GM23338 (cell line): Measurements from ENCODE around the gene STK24. TPM values are rescaled to one million over a fixed set of nuclear protein-coding genes. Genes with fewer than 3 reads are reported as not detected.

ENCODE experiments used
- ATAC-seq: fragments of 200-7000 bp; cut with Tn5 transposase; 3 replicates; pipeline ENCODE4 v1.9.1; 2020
- DNase-seq: peaks from one replicate; pipeline ENCODE4 v3.0.0-alpha.2; 2015; ENCODE audit warnings: low spot score
- H2AFZ ChIP-seq: fragments of 200-600 bp; sonication (generic); 2 replicates; pipeline ENCODE4 v1.8.0; 2016; ENCODE audit warnings: antibody characterized with exemption, mild to moderate bottlenecking, moderate library complexity
- H3F3A ChIP-seq: fragments of 200-600 bp; sonication (generic); replicated peaks from 2 replicates; pipeline ENCODE4 v1.8.0; 2017; ENCODE audit warnings: antibody characterized with exemption, mixed run types, low read depth
- H3K27ac ChIP-seq: fragments of 200-600 bp; sonication (generic); 2 replicates; pipeline ENCODE4 v1.6.1; 2016; ENCODE audit warnings: low read depth
- H3K27me3 ChIP-seq: fragments of 200-600 bp; sonication (generic); 2 replicates; pipeline ENCODE4 v1.8.0; 2016; ENCODE audit warnings: mild to moderate bottlenecking, mixed run types, moderate library complexity; ENCODE audit not compliant: insufficient read depth
- H3K36me3 ChIP-seq: fragments of 200-600 bp; sonication (generic); 2 replicates; pipeline ENCODE4 v1.8.0; 2016; ENCODE audit warnings: mild to moderate bottlenecking; ENCODE audit not compliant: insufficient read depth
- H3K4me1 ChIP-seq: fragments of 200-600 bp; sonication (generic); 2 replicates; pipeline ENCODE4 v1.8.0; 2016; ENCODE audit warnings: mild to moderate bottlenecking, moderate library complexity; ENCODE audit not compliant: insufficient read depth
- H3K4me2 ChIP-seq: fragments of 200-600 bp; sonication (generic); 2 replicates; pipeline ENCODE4 v1.7.1; 2017; ENCODE audit warnings: mixed run types
- H3K4me3 ChIP-seq: fragments of 200-600 bp; sonication (generic); 2 replicates; pipeline ENCODE4 v1.6.1; 2016; ENCODE audit warnings: mixed run types
- H3K79me2 ChIP-seq: fragments of 200-600 bp; sonication (generic); replicated peaks from 2 replicates; pipeline ENCODE4 v1.8.0; 2017; ENCODE audit warnings: mild to moderate bottlenecking; ENCODE audit not compliant: insufficient read depth
- H3K9me2 ChIP-seq: fragments of 200-600 bp; sonication (generic); 2 replicates; pipeline ENCODE4 v1.8.0; 2017; ENCODE audit not compliant: insufficient read depth
- H4K20me1 ChIP-seq: fragments of 200-600 bp; sonication (generic); replicated peaks from 2 replicates; pipeline ENCODE4 v1.8.0; 2017; ENCODE audit warnings: mild to moderate bottlenecking; ENCODE audit not compliant: insufficient read depth
- H3K27ac Mint-ChIP-seq: 2 replicates; pipeline ENCODE4 v1.8.0; 2020; ENCODE audit warnings: inconsistent platforms, mild to moderate bottlenecking, moderate library complexity, mixed read lengths
- H3K27me3 Mint-ChIP-seq: 3 replicates; pipeline ENCODE4 v1.8.0; 2022; ENCODE audit warnings: low read depth, mild to moderate bottlenecking, moderate library complexity, mixed read lengths, inconsistent platforms; ENCODE audit not compliant: insufficient read depth, poor library complexity
- H3K36me3 Mint-ChIP-seq: 3 replicates; pipeline ENCODE4 v1.8.0; 2021; ENCODE audit warnings: low read depth, mild to moderate bottlenecking, inconsistent platforms, moderate library complexity, mixed read lengths
- H3K4me1 Mint-ChIP-seq: 3 replicates; pipeline ENCODE4 v1.8.0; 2020; ENCODE audit warnings: mild to moderate bottlenecking, inconsistent platforms, mixed read lengths
- H3K4me3 Mint-ChIP-seq: 3 replicates; pipeline ENCODE4 v1.8.0; 2021; ENCODE audit warnings: moderate library complexity, mild to moderate bottlenecking, inconsistent platforms, mixed read lengths
- H3K9me3 Mint-ChIP-seq: 3 replicates; pipeline ENCODE4 v1.8.0; 2020; ENCODE audit warnings: moderate library complexity, mild to moderate bottlenecking, inconsistent platforms, mixed read lengths
- CREB1 ChIP-seq: fragments of 250-450 bp; sonication (Bioruptor Pico); IDR thresholded peaks from 2 replicates; pipeline ENCODE4 v1.5.0; 2020; ENCODE audit warnings: low read depth, mild to moderate bottlenecking, moderate library complexity
- CTCF ChIP-seq, 2 experiments: fragments of 200-600 bp in 1 of 2; sonication (generic) in 1 of 2; conservative IDR thresholded peaks; 2 replicates each; pipeline versions ENCODE4 v1.5.1 to v1.6.1; 2016 to 2017; ENCODE audit warnings: antibody characterized with exemption in 2 of 2, low read depth in 2 of 2, mild to moderate bottlenecking in 2 of 2, moderate library complexity in 1 of 2
- EZH2 ChIP-seq: fragments of 200-600 bp; sonication (generic); IDR thresholded peaks from one replicate; pipeline ENCODE4 v1.8.0; 2017; ENCODE audit warnings: antibody characterized with exemption, mild to moderate bottlenecking, low read depth; ENCODE audit not compliant: unreplicated experiment
- EZH2phosphoT487 ChIP-seq: fragments of 200-600 bp; sonication (generic); IDR thresholded peaks from one replicate; pipeline ENCODE4 v1.8.1; 2018; ENCODE audit warnings: antibody characterized with exemption; ENCODE audit not compliant: unreplicated experiment
- JUNB ChIP-seq: IDR thresholded peaks from one replicate; pipeline ENCODE4 v1.6.1; 2016; ENCODE audit warnings: antibody characterized with exemption; ENCODE audit not compliant: unreplicated experiment
- NANOG ChIP-seq: IDR thresholded peaks from 2 replicates; pipeline ENCODE4 v1.6.1; 2016; ENCODE audit warnings: antibody characterized with exemption, borderline replicate concordance
- POLR2AphosphoS5 ChIP-seq: IDR thresholded peaks from 2 replicates; pipeline ENCODE4 v1.6.1; 2016; ENCODE audit warnings: antibody characterized with exemption, low read depth
- REST ChIP-seq: IDR thresholded peaks from one replicate; pipeline ENCODE4 v1.6.1; 2018; ENCODE audit warnings: antibody characterized with exemption; ENCODE audit not compliant: unreplicated experiment
- STAT1 ChIP-seq: IDR thresholded peaks from one replicate; pipeline ENCODE4 v1.6.1; 2016; ENCODE audit warnings: antibody characterized with exemption; ENCODE audit not compliant: unreplicated experiment
- ZNF114 ChIP-seq: fragments of 250-450 bp; sonication (Bioruptor Pico); IDR thresholded peaks from 2 replicates; pipeline ENCODE4 v1.5.0; 2020; ENCODE audit warnings: mild to moderate bottlenecking, moderate library complexity
- ZNF331 ChIP-seq: fragments of 250-450 bp; sonication (Bioruptor Pico); IDR thresholded peaks from 2 replicates; pipeline ENCODE4 v1.5.0; 2020; ENCODE audit warnings: low read depth, mild to moderate bottlenecking, moderate library complexity
- polyA plus RNA-seq: library from polyadenylated mRNA; unstranded; fragments of >200 nt; fragmentation: Nextera tagmentation; extraction: Ambion mirVana; gene quantifications from 2 replicates; pipeline ENCODE4 v1.2.1, GENCODE V29; 2016
- total RNA-seq: library from RNA; depleted of rRNA; stranded (reverse); fragments of >200 nt; shearing (Covaris generic); gene quantifications from 2 replicates; pipeline ENCODE4 v1.2.3, GENCODE V29; 2014
- TF ChIP-seq, protein P1 (sequence below): IDR thresholded peaks from 2 replicates; pipeline ENCODE4 v1.6.1; 2016; ENCODE audit warnings: antibody characterized with exemption

Gene STK24
- total and polyA plus RNA-seq, 2 experiments from 2014 or later: 56.5 to 144 TPM

DNA sequence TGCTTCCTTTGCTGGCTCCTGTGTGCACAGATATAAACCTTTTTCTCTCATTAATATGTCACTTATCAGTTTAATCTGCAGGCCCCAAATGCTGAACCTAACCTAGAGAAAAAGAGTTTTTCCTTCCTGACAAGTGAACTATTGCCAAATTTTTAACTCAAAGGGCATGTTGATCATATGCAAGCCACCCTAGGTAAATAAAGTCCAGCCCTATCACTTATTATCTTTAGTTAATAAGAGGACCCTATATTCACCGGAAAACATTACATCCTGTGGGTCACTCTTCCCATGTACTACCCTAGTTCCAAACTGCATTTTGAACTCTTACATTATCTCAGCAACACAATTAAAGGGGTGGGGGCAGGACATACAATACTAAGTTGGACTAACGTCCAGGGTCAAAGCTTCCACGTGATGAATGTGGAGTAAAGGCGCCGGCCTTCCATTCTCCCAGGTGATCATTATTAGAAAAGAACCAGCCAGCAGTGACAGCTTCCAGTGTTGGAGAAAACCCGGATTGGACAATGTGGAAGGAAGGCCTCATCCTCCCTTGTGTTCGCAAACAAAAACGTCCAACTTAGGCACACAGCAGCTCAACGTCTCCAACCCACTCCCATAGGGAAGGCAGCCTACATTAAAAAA lies 86.6 kb downstream of the STK24 start:
- peaks cover 96% of the 10 kb centered on the region for H3K79me2 ChIP-seq
- ATAC-seq: no peak
- H3K27me3 Mint-ChIP-seq: peaks cover 10% of the 10 kb centered on the region
- H3K27me3 ChIP-seq: no peaks in the 10 kb centered on the region
- no peak overlapping the region for H3K4me3 ChIP-seq
- no peak overlapping the region for H3K4me3 Mint-ChIP-seq
- 0 out of 2 replicates have a peak, but pooled peaks cover 3% of the 10 kb centered on the region for H3F3A ChIP-seq
- no peak overlapping the region for H2AFZ ChIP-seq
- H3K36me3 ChIP-seq: no peaks in the 10 kb centered on the region
- H3K4me1 ChIP-seq: peaks cover 79% of the 10 kb centered on the region
- no peak for DNase-seq
- no peak overlapping the region for H3K4me2 ChIP-seq
- H3K9me3 Mint-ChIP-seq: no peaks in the 10 kb centered on the region
- H3K9me2 ChIP-seq: no peaks in the 10 kb centered on the region
- TF ChIP-seq EZH2phosphoT487: no peak
- TF ChIP-seq POLR2AphosphoS5: no peak
- H3K27ac ChIP-seq: no peak overlapping the region
- H4K20me1 ChIP-seq: peaks cover 62% of the 10 kb centered on the region
- peaks cover 4% of the 10 kb centered on the region; the same call in 2 of the 3 replicates for H3K36me3 Mint-ChIP-seq
- peaks cover 84% of the 10 kb centered on the region for H3K4me1 Mint-ChIP-seq
- H3K27ac Mint-ChIP-seq: no peak overlapping the region

DNA sequence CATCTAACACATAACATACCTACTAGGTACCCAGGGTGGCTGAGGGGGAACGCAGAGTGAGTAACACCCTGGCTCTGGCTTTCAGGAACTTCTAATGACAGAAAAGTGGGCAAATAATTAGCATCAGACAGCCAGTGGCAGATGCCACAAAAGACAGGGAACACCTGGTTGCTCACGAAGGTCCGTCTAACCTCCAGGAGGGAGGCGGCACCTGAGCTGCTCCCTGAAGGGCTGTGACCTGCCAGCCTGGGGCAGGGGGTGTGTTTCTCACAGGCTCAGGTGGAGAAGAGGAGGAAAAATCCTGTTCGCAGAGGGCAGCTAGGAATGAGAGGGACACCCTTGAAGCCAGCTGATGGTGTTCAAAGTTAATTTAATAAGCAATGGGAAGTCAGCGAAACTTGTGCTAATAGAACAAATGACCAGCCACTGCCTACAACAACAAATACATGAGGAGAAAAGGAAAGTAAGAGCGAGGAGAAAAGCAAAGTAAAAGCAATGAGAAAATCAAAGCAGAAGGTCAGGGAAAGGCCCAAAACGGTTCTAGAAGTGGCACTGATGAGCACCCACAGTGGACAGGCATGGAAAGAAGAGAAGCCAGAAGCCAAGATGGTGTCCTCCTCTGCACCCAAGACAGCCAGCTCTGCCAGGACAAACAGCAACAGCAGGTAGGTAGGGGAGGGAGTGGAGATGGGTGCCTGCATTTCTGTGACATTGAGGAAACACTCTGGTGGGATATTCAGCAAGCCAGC lies 87.3 kb downstream of the STK24 start:
- Histone ChIP-seq H4K20me1 (peaks cover 60% of the 10 kb centered on the region), H3K4me2 (no peak overlapping the region), H3K9me2 (no peaks in the 10 kb centered on the region), H3K79me2 (peaks cover 96% of the 10 kb centered on the region), H2AFZ (no peak overlapping the region), H3K4me1 (peaks cover 86% of the 10 kb centered on the region), H3K27me3 (no peaks in the 10 kb centered on the region), H3K27ac (peak overlapping the region; percentile 48; the same call in 1 of the 2 replicates), H3K4me3 (no peak overlapping the region), H3K36me3 (no peaks in the 10 kb centered on the region), H3F3A (0 out of 2 replicates have a peak, but pooled peaks cover 3% of the 10 kb centered on the region)
- DNase-seq: no peak
- Mint-ChIP-seq H3K9me3 (no peaks in the 10 kb centered on the region), H3K36me3 (peaks cover 3% of the 10 kb centered on the region; the same call in 2 of the 3 replicates), H3K27ac (no peak overlapping the region), H3K4me1 (peaks cover 85% of the 10 kb centered on the region), H3K27me3 (peaks cover 10% of the 10 kb centered on the region), H3K4me3 (no peak overlapping the region)
- ATAC-seq: 0 out of 3 replicates have a peak, but pooled peaks have one; percentile 6
- no peak for TF ChIP-seq EZH2
- TF ChIP-seq, protein P1, sequence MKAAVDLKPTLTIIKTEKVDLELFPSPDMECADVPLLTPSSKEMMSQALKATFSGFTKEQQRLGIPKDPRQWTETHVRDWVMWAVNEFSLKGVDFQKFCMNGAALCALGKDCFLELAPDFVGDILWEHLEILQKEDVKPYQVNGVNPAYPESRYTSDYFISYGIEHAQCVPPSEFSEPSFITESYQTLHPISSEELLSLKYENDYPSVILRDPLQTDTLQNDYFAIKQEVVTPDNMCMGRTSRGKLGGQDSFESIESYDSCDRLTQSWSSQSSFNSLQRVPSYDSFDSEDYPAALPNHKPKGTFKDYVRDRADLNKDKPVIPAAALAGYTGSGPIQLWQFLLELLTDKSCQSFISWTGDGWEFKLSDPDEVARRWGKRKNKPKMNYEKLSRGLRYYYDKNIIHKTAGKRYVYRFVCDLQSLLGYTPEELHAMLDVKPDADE: no peak
- no peak for TF ChIP-seq ZNF331 (CRISPR knock-in tag)
- no peak for TF ChIP-seq EZH2phosphoT487
- no peak for TF ChIP-seq POLR2AphosphoS5
- TF ChIP-seq ZNF114: no peak
- TF ChIP-seq NANOG: no peak
- no peak for TF ChIP-seq CREB1 (CRISPR knock-in tag)
- no peak for TF ChIP-seq STAT1
- TF ChIP-seq JUNB: no peak
- no peak for TF ChIP-seq CTCF (conservative IDR thresholded peaks at IDR 0.05; ENCODE audit: low read depth in 2 of 2)
- no peak for TF ChIP-seq REST
